PC-9 (cell line): ENCODE data around the gene SMIM11.

Experiments
- CTCF ChIP-seq: fragments of 200-600 bp; sonication (generic); conservative IDR thresholded peaks from 2 replicates; pipeline ENCODE4 v1.6.1; 2017; ENCODE audit warnings: mixed run types, antibody characterized with exemption, mild to moderate bottlenecking, moderate library complexity
- EZH2 ChIP-seq: fragments of 200-600 bp; sonication (generic); IDR thresholded peaks from 2 replicates; pipeline ENCODE4 v1.8.0; 2017; ENCODE audit warnings: antibody characterized with exemption, low read depth

GRCh38 chr21:34372321-34372720 lies 3.0 kb upstream of the SMIM11 start:
- TF ChIP-seq CTCF: no peak
- TF ChIP-seq EZH2: no peak
